22Rv1 (cell line): ENCODE results near the gene SOWAHD.

Source experiments
- H3K27ac ChIP-seq: fragments of 450-650 bp; 2 replicates; pipeline ENCODE4 v1.5.1; 2017
- CTCF ChIP-seq: fragments of 450-650 bp; IDR thresholded peaks from 2 replicates; pipeline ENCODE4 v1.5.1; 2017; ENCODE audit warnings: mild to moderate bottlenecking
- ZFX ChIP-seq: fragments of 450-650 bp; IDR thresholded peaks from 2 replicates; pipeline ENCODE4 v1.6.1; 2017; ENCODE audit warnings: antibody characterized with exemption, borderline replicate concordance

Gene SOWAHD

GRCh38 chrX:119809185-119809666 lies 50.8 kb downstream of the SOWAHD start:
- TF ChIP-seq ZFX (no peak), CTCF (no peak)
- no peak overlapping the region for H3K27ac ChIP-seq
